H9 (cell line): Measurements from ENCODE around the gene WDR59. TPM values are rescaled to one million over a fixed set of nuclear protein-coding genes. Genes with fewer than 3 reads are reported as not detected.

Experiments
- DNase-seq: peaks from one replicate; pipeline ENCODE4 v3.0.0-alpha.2; 2017
- H2AFZ ChIP-seq: one replicate; pipeline ENCODE4 v1.6.1; 2013; ENCODE audit warnings: mild to moderate bottlenecking, low read length, control low read depth, moderate library complexity
- H2AK5ac ChIP-seq: 2 replicates; pipeline ENCODE4 v1.6.1; 2013; ENCODE audit warnings: low read length, control low read depth, mixed read lengths; ENCODE audit not compliant: insufficient read length
- H2BK120ac ChIP-seq: one replicate; pipeline ENCODE4 v1.6.1; 2013; ENCODE audit warnings: low read depth, mild to moderate bottlenecking, low read length, control low read depth, inconsistent platforms; ENCODE audit not compliant: poor library complexity, severe bottlenecking
- H2BK12ac ChIP-seq: 2 replicates; pipeline ENCODE4 v1.6.1; 2013; ENCODE audit warnings: low read length, control low read depth, mixed read lengths, low read depth; ENCODE audit not compliant: insufficient read length
- H2BK15ac ChIP-seq: 2 replicates; pipeline ENCODE4 v1.6.1; 2013; ENCODE audit warnings: low read depth, low read length, control low read depth
- H2BK20ac ChIP-seq: one replicate; pipeline ENCODE4 v1.6.1; 2013; ENCODE audit warnings: low read depth, mild to moderate bottlenecking, low read length, control low read depth, inconsistent platforms; ENCODE audit not compliant: poor library complexity, severe bottlenecking
- H2BK5ac ChIP-seq: 2 replicates; pipeline ENCODE4 v1.6.1; 2013; ENCODE audit warnings: low read length, control low read depth, mixed read lengths; ENCODE audit not compliant: insufficient read length
- H3K14ac ChIP-seq: 2 replicates; pipeline ENCODE4 v1.6.1; 2013; ENCODE audit warnings: low read length, control low read depth; ENCODE audit not compliant: insufficient read depth
- H3K18ac ChIP-seq: 2 replicates; pipeline ENCODE4 v1.6.1; 2013; ENCODE audit warnings: low read depth, mild to moderate bottlenecking, mixed read lengths, low read length, control low read depth; ENCODE audit not compliant: insufficient read length
- H3K23ac ChIP-seq: 2 replicates; pipeline ENCODE4 v1.6.1; 2013; ENCODE audit warnings: low read length, control low read depth, mixed read lengths, low read depth; ENCODE audit not compliant: insufficient read length
- H3K23me2 ChIP-seq: 2 replicates; pipeline ENCODE4 v1.6.1; 2013; ENCODE audit warnings: low read depth, mild to moderate bottlenecking, mixed read lengths, low read length, control low read depth; ENCODE audit not compliant: insufficient read length, poor library complexity, severe bottlenecking
- H3K27ac ChIP-seq: 2 replicates; pipeline ENCODE4 v1.5.1; 2013; ENCODE audit warnings: low read length, control low read depth, mixed read lengths, low read depth; ENCODE audit not compliant: insufficient read length
- H3K27me3 ChIP-seq: 2 replicates; pipeline ENCODE4 v1.6.1; 2013; ENCODE audit warnings: low read length, control low read depth, inconsistent platforms; ENCODE audit not compliant: insufficient read depth
- H3K4ac ChIP-seq: 2 replicates; pipeline ENCODE4 v1.6.1; 2013; ENCODE audit warnings: low read depth, mild to moderate bottlenecking, control low read depth, inconsistent platforms, low read length, moderate library complexity
- H3K4me1 ChIP-seq: 2 replicates; pipeline ENCODE4 v1.6.1; 2013; ENCODE audit warnings: low read length, control low read depth, inconsistent platforms; ENCODE audit not compliant: insufficient read depth
- H3K4me2 ChIP-seq: 2 replicates; pipeline ENCODE4 v1.6.1; 2013; ENCODE audit warnings: low read length, control low read depth, mixed read lengths; ENCODE audit not compliant: insufficient read length, insufficient read depth
- H3K56ac ChIP-seq: 2 replicates; pipeline ENCODE4 v1.6.1; 2013; ENCODE audit warnings: low read depth, mild to moderate bottlenecking, mixed read lengths, low read length, control low read depth; ENCODE audit not compliant: insufficient read length
- H3K79me1 ChIP-seq: 2 replicates; pipeline ENCODE4 v1.6.1; 2013; ENCODE audit warnings: low read depth, mild to moderate bottlenecking, moderate library complexity, low read length, control low read depth, inconsistent platforms; ENCODE audit not compliant: insufficient read depth, poor library complexity, severe bottlenecking
- H3K79me2 ChIP-seq: 2 replicates; pipeline ENCODE4 v1.6.1; 2013; ENCODE audit warnings: low read length, control low read depth, inconsistent platforms; ENCODE audit not compliant: insufficient read depth
- H3K9ac ChIP-seq: 2 replicates; pipeline ENCODE4 v1.6.1; 2013; ENCODE audit warnings: low read length, control low read depth, mixed read lengths; ENCODE audit not compliant: insufficient read length; ENCODE audit errors: extremely low read depth
- H3K9me3 ChIP-seq: one replicate; pipeline ENCODE4 v1.6.1; 2013; ENCODE audit warnings: low read depth, low read length, inconsistent platforms; ENCODE audit not compliant: control insufficient read depth
- H3T11ph ChIP-seq: one replicate; pipeline ENCODE4 v1.6.1; 2013; ENCODE audit warnings: mild to moderate bottlenecking, low read length, control low read depth, inconsistent platforms
- H4K20me1 ChIP-seq: one replicate; pipeline ENCODE4 v1.6.1; 2013; ENCODE audit not compliant: control insufficient read depth, insufficient read length, insufficient read depth
- H4K5ac ChIP-seq: 2 replicates; pipeline ENCODE4 v1.6.1; 2013; ENCODE audit warnings: low read depth, mild to moderate bottlenecking, mixed read lengths, low read length, control low read depth; ENCODE audit not compliant: insufficient read length
- H4K8ac ChIP-seq: replicated peaks from 2 replicates; pipeline ENCODE4 v1.6.1; 2013; ENCODE audit warnings: low read length, control low read depth, mixed read lengths, low read depth; ENCODE audit not compliant: insufficient read length
- H4K91ac ChIP-seq: 2 replicates; pipeline ENCODE4 v1.6.1; 2013; ENCODE audit warnings: low read depth, mild to moderate bottlenecking, moderate library complexity, mixed read lengths, low read length, control low read depth; ENCODE audit not compliant: insufficient read length
- H3K27ac Mint-ChIP-seq, 3 experiments: 2 replicates in 2 of 3; 3 replicates in 1 of 3; pipeline ENCODE4 v1.8.0; 2020 to 2021; ENCODE audit warnings: mixed read lengths in 3 of 3, mild to moderate bottlenecking in 1 of 3, moderate library complexity in 1 of 3
- H3K27me3 Mint-ChIP-seq: 2 replicates; pipeline ENCODE4 v1.8.0; 2021; ENCODE audit warnings: low read depth, mild to moderate bottlenecking, moderate library complexity, mixed read lengths
- H3K36me3 Mint-ChIP-seq, 3 experiments: 2 replicates in 2 of 3; 3 replicates in 1 of 3; pipeline ENCODE4 v1.8.0; 2020 to 2021; ENCODE audit warnings: low read depth in 3 of 3, mixed read lengths in 3 of 3; ENCODE audit not compliant: insufficient read depth in 1 of 3
- H3K4me1 Mint-ChIP-seq, 2 experiments: 2 replicates each; pipeline ENCODE4 v1.8.0; 2020; ENCODE audit warnings: mixed read lengths in 2 of 2
- H3K4me3 Mint-ChIP-seq, 2 experiments: 2 replicates in 1 of 2; 3 replicates in 1 of 2; pipeline ENCODE4 v1.8.0; 2020 to 2021; ENCODE audit warnings: mild to moderate bottlenecking in 2 of 2, mixed read lengths in 2 of 2, moderate library complexity in 1 of 2
- H3K9me3 Mint-ChIP-seq, 2 experiments: 2 replicates in 1 of 2; 3 replicates in 1 of 2; pipeline ENCODE4 v1.8.0; 2020; ENCODE audit warnings: mild to moderate bottlenecking in 2 of 2, mixed read lengths in 2 of 2, moderate library complexity in 1 of 2
- WGBS: extraction: QIAGEN DNeasy Blood & Tissue Kit; methylation state at CpG from one replicate; pipeline ENCODE4 v1.1.7; 2013; ENCODE audit warnings: missing lambda C conversion rate, low lambda C conversion rate, mixed read lengths; ENCODE audit not compliant: insufficient read length; ENCODE audit errors: extremely low coverage; 5-methylcytosine and 5-hydroxymethylcytosine counted together
- total RNA-seq: library from RNA; stranded (reverse); gene quantifications from 2 replicates; pipeline ENCODE4 v1.2.1, GENCODE V29; 2021
- TF ChIP-seq, protein P1 (sequence below): fragments of 200-600 bp; sonication (generic); conservative IDR thresholded peaks from 3 replicates; pipeline ENCODE4 v1.8.0; 2021; ENCODE audit warnings: antibody characterized with exemption, mild to moderate bottlenecking

Gene WDR59
- total RNA-seq, 1 experiment from 2014 or later: 97.5 TPM

DNA sequence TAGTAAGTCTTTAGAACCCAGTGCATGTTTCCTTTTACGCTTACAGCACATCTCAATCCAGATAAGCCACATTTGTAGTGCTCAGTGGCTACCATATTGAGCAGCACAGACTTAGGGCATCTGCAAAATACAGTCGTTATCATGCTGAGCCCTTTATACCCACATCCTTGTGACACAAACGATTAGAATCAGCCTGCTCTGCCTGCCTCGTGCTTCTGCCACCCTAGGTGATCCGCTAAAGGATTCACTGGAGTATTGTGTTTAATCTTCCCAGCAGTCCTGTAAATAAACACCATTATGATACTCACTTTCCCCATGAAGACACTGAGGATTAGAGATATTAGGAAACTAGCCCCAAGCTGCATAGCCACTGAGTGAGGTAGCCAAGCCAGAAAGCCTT is 159.0 kb downstream of the WDR59 start:
- Histone ChIP-seq H2BK15ac (no peak overlapping the region), H3K4me1 (peaks cover 4% of the 10 kb centered on the region), H2BK12ac (no peak overlapping the region), H2BK20ac (no peak overlapping the region), H3K4me2 (no peak overlapping the region), H3K14ac (no peak overlapping the region), H3K56ac (no peak overlapping the region), H4K5ac (no peak overlapping the region), H3K79me2 (no peaks in the 10 kb centered on the region), H3K23ac (no peak overlapping the region), H3K9me3 (no peaks in the 10 kb centered on the region), H4K20me1 (no peaks in the 10 kb centered on the region), H3K79me1 (no peaks in the 10 kb centered on the region), H4K8ac (no peak overlapping the region), H3K27ac (no peak overlapping the region), H3K27me3 (peaks cover 3% of the 10 kb centered on the region; the same call in 1 of the 2 replicates), H2BK120ac (no peak overlapping the region), H3K9ac (no peak overlapping the region), H4K91ac (no peak overlapping the region), H2AFZ (no peak overlapping the region), H3T11ph (no peak overlapping the region), H2AK5ac (no peak overlapping the region), H3K4ac (no peak overlapping the region), H3K18ac (no peak overlapping the region), H3K23me2 (no peaks in the 10 kb centered on the region), H2BK5ac (no peak overlapping the region)
- H3K36me3 Mint-ChIP-seq: peaks cover 0 to 8% (median 0%) of the 10 kb centered on the region in 3 experiments; a peak in 1 of 7 replicates
- TF ChIP-seq, protein P1, sequence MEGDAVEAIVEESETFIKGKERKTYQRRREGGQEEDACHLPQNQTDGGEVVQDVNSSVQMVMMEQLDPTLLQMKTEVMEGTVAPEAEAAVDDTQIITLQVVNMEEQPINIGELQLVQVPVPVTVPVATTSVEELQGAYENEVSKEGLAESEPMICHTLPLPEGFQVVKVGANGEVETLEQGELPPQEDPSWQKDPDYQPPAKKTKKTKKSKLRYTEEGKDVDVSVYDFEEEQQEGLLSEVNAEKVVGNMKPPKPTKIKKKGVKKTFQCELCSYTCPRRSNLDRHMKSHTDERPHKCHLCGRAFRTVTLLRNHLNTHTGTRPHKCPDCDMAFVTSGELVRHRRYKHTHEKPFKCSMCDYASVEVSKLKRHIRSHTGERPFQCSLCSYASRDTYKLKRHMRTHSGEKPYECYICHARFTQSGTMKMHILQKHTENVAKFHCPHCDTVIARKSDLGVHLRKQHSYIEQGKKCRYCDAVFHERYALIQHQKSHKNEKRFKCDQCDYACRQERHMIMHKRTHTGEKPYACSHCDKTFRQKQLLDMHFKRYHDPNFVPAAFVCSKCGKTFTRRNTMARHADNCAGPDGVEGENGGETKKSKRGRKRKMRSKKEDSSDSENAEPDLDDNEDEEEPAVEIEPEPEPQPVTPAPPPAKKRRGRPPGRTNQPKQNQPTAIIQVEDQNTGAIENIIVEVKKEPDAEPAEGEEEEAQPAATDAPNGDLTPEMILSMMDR: no peak
- DNase-seq: no peak
- no CpG with 5 or more reads among the region's 5 CpGs for WGBS
- H3K4me3 Mint-ChIP-seq: no peak overlapping the region
- H3K27ac Mint-ChIP-seq: no peak overlapping the region; a peak in 1 of 7 replicates
- peaks cover 4 to 6% of the 10 kb centered on the region in 2 experiments; a peak in 2 of 5 replicates for H3K9me3 Mint-ChIP-seq
- peaks cover 11 to 15% of the 10 kb centered on the region in 2 experiments for H3K4me1 Mint-ChIP-seq
- H3K27me3 Mint-ChIP-seq: peaks cover 11% of the 10 kb centered on the region
